GM21381 (cell line): Measurements from ENCODE around the gene FITM2.

Experiments used
- ATAC-seq: cut with Tn5 transposase; IDR thresholded peaks from one replicate; pipeline ENCODE4 v1.9.1; 2021; ENCODE audit warnings: mild to moderate bottlenecking, moderate library complexity; ENCODE audit not compliant: unreplicated experiment

The FITM2 gene

GRCh38 chr20:44287272-44288097, 23.5 kb downstream of the FITM2 start:
- ATAC-seq = no peak

DNA sequence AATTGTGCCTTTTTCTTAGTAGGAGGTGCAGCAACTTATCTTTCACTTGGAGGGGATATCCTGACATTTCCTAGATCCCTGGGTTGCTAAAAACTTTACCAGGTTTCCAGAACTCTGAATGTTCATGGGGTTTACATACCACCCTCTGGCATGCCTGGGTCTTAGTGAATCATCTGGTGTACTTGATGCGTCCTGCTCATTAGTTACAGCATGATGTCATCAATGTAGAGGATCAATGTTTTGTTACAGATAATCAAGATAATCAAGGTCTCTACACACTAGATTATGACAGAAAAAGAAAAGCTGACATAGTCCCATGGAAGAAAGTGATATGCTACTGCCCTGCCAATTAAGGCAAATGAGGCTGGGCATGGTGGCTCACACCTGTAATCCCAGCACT, 27.0 kb downstream of the FITM2 start:
- ATAC-seq = no peak

DNA sequence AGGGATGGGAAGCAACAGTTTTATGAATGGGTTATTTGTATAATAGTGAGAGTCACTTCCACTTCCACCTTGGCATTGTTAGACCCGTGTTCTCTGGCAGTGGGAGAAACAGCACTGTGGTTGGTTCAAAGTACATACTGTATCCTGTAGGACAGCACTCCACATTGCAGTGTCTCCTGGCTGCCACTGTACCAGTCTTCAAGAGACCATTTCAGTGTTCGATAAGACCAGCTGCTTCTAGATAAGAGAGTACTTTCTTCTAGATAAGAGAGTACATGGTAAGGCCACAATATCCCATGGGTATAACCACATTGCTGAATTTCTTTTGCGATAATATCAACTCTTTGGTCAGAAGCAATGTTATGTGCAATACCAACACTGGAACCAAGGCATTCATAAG, 28.8 kb downstream of the FITM2 start:
- no peak for ATAC-seq

DNA sequence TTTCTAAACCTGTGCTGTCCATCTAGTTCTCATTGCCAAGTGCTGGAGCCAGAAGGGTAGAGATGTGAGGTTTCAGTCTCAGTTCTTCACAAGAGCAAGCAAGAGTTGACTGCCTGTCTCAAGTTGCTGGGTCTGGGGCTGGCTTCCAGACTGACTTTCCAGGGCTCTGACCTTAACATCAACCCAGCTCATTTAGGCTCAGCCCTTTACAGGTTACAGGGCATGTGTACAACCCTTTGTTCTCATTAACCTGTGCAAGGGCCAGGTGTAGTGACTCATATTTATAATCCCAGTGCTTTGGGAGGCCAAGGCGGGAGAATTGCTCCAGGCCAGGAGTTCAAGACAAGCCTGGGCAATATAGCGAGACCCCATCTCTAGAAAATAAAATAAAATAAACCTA, 30.6 kb downstream of the FITM2 start:
- no peak for ATAC-seq

DNA sequence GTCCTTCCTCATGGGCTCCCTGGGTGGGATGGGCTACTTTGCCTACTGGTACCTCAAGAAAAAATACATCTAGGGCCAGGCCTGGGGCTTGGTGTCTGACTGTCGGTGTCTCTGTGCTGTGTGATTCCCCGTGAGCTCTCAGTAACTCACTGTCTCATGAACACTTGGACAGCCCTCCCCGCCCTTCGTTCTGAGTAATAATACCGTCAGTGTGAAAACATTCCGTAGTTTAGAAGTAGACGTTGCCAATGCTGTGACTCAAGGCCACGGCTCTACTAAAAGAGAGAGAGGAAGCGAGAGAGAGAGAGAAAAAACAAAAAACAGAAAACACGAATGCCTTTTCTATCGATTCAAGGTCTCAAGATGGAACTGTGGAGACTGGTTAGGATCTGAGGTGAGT, 31.8 kb downstream of the FITM2 start:
- no peak for ATAC-seq

- ATAC-seq = no peak
Measured at GRCh38 chr20:44274303-44275017, 36.5 kb downstream of the FITM2 start.

DNA sequence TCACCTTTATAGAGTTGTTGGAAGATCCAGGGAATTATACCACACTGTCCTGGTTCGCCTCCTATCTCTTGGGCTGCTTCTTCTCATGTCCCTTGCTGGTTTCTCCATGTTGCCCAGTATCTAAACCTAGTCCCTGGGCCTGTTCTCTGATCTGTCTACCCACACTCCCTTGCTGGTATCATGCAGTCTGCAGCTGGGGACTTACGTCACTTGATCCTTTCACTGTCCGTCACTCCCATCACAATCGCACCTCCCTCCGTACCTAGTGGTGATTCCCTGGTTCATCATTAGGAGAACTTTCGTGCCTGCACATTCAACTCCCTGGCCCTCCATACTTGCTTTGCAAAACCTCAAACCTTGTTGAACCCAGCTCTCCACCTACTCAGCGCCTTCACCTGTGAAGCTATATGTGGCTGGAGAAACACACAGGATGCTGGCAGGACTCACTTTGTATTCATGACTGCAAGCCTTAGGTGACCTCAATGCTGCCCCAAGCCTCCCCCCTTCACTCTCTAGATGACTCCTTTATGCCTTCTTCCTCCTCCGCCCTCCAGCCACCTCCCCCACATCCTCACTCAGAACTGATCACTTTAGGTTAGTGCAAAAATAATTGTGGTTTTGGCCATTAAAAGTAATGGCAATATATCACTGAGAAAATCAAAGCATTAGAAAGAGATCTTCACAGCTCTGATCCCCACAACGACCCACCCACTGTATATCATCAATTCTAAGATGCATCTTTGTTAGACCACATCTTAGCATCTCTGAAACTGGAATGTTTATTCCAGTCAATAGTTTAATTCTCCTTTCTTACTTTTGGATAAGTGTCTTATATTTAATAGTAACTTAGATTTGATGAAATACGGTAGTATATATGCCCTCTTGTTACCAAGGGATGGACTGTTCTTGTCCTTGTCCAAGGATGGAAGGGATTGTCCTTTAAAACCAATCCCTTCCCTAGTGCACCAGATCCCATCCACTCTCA, 37.5 kb downstream of the FITM2 start:
- no peak for ATAC-seq

- no peak for ATAC-seq
Measured at GRCh38 chr20:44271915-44272663, 38.9 kb downstream of the FITM2 start.

- ATAC-seq = no peak
Measured at GRCh38 chr20:44268802-44269201, 42.2 kb downstream of the FITM2 start.

- ATAC-seq = no peak
Measured at GRCh38 chr20:44264287-44264686, 46.7 kb downstream of the FITM2 start.

GRCh38 chr20:44258226-44258890, 52.6 kb downstream of the FITM2 start:
- ATAC-seq = no peak

DNA sequence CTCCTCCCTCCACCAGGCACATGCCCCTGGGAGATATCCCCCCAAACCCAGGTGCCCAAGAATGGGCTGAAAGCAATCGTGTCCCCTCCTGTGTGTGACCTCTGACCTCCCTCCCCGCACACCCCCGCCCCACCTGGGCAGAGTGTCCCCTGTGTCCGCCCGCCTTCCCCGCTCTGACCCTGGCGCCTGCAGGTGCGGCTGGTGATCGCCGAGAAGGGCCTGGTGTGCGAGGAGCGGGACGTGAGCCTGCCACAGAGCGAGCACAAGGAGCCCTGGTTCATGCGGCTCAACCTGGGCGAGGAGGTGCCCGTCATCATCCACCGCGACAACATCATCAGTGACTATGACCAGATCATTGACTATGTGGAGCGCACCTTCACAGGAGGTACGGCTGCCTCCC, 54.0 kb downstream of the FITM2 start:
- no peak for ATAC-seq

DNA sequence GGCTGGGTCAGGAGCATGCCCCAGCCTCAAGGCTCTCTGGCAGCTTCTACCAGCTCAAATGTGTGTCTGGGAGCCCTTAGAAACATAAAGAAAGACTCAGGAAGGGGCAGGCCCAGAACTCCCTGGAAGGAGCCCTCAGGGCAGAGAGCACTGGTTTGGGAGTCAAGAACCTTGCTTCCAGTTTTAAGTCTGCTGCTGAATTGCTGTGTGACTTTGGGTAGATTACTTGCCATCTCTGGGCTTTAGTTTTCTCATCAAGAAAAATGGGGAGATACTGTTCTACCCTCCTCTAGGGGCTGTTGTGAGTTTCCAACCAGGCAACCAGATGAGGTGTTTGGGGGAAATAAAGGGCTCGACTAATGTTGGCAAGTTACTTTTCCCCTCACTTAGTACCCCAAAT, 55.1 kb downstream of the FITM2 start:
- no peak for ATAC-seq

DNA sequence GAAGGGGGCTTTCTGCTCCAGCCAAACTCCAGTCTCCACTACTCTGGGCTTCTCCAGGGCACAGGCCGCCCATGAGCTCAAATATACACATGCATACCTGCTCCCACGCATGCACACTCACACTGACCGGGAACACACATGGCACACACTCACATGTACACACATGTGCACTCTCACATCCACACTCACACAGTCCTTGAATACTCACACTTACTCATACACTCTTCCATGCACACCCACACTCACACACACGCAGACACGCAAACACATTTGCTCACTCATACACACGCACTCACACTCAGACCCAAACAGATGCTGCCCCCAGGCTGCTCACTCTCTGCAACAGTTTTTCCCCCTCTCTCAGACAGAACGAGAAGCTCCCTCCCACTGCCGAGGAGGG, 56.9 kb downstream of the FITM2 start:
- ATAC-seq = no peak

- ATAC-seq = no peak
Measured at GRCh38 chr20:44253528-44253927, 57.5 kb downstream of the FITM2 start.
